Activated CD4-positive, alpha-beta T cell treated with anti-CD3 and anti-CD28 coated beads for 24 hours (primary cell): Measurements from ENCODE around the gene COL5A1.
"Not testable (repeated sequence)": the region's sequence is repeated elsewhere in the genome, so short reads cannot be mapped to it uniquely, and the experiment has no call there.

Experiments
- DNase-seq, 2 donors: peaks; one replicate each; pipeline ENCODE4 v3.0.0-alpha.2; 2020; ENCODE audit warnings: low read depth in 2 of 2

COL5A1 gene

GRCh38 chr9:134638502-134639090 lies 3.0 kb upstream of the COL5A1 start:
- no peak for DNase-seq

DNA sequence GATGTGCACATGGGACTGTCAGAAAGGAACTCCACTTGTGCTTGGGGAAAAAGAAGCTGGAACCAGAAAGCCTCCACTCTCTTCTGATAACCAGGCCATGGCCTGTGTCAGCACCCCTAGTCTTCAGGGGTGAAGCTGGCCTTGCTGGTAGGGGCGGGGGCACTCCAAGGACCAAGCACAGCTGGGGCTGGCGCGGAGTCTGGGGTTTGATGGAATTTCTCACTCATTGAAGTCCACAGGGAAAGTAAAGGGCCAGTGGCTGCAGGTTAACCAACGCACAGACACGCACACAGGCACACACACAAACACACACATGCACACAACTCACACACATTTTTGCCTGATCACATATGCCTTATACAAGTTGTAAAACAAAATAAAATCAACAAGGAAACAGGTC lies 1.6 kb upstream of the COL5A1 start:
- no peak for DNase-seq

- DNase-seq, result no peak
Measured at GRCh38 chr9:134640506-134641172, 964 bp upstream of the COL5A1 start.

- no peak for DNase-seq
Measured at GRCh38 chr9:134641990-134642384, 384 bp downstream of the COL5A1 start.

- no peak for DNase-seq
Measured at GRCh38 chr9:134642385-134643181, 980 bp downstream of the COL5A1 start.

DNA sequence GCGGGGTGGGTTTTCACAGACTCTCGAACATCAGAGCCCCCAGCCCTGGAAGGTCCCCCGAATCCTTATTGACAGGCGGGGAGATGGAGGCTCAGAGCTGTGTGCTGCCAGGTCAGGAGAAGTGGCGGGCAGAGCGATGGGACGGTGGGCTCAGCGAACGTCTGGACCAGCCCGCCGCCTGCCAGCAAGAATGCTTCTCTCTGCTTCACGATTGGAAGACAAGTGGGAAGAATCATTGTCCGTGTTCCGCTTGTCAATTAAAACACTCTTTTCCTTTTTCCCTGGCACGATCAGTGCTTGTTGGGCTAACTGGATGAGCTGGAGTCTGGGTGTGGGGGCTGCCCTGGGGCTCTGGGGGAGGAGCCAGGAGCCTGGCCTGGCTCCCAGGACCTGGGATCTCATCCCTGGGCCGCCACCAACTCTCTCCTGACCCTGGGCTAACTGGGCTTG lies 1.6 kb downstream of the COL5A1 start:
- no peak for DNase-seq

DNA sequence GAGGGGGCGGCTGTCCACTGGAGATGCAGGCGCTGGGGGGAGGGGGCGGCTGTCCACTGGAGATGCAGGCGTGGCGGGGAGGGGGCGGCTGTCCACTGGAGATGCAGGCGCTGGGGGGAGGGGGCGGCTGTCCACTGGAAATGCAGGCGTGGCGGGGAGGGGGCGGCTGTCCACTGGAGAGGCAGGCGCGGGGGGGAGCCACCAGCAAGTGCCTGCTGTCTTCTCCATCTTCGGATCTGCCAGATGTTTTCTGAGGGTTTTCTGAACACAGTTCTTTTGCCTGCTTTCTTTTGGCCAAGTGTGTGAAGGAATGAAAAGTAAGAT lies 2.8 kb downstream of the COL5A1 start:
- not testable (repeated sequence) for DNase-seq

DNA sequence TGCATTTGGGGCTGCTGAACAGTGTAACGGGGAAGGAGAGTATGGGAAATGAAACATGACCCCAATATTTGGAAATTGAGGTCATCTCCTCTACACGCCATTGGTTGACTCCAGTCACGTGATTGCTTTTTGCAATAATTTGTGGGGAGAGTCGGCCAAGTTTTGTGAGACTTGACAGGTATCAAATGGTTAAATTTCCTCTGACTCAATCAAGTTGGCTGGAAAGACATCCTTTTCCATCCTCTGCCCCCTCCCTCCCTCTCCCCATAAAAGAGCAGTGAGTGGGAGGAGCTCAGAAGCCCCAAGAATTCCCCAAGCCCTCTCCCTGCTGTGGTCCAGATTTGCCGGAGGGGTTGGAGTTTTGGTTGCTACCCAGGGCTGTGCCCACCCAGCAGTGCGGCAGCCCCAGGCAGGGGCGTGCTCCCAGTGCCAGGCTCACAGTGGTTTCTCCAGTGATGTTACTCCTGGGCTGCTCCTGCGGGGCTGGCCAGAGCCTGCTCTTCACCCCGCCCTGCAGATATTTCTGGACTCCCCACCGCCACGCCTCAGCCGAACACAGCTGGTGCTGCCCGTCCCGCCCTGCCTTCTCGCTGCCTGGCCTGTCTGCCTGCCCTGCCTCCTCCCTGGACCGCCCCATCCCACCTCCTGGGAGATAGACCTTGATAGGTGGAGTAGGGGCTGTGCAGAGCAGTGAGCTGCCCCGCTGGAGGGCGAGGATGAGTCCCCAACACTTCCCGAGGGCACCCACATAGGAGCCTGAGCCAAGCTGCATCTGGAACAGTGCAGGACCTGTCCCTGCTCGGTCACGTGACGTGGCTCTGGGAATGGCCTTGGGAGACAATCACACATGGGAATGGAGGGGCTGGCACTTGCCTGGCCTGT lies 3.4 kb downstream of the COL5A1 start:
- DNase-seq, result no peak

- DNase-seq, result no peak
Measured at GRCh38 chr9:134645607-134646365, 4.2 kb downstream of the COL5A1 start.

- no peak for DNase-seq
Measured at GRCh38 chr9:134647359-134648080, 5.9 kb downstream of the COL5A1 start.

- no peak for DNase-seq
Measured at GRCh38 chr9:134648701-134649530, 7.3 kb downstream of the COL5A1 start.

- DNase-seq, result no peak
Measured at GRCh38 chr9:134650431-134651190, 9.0 kb downstream of the COL5A1 start.

DNA sequence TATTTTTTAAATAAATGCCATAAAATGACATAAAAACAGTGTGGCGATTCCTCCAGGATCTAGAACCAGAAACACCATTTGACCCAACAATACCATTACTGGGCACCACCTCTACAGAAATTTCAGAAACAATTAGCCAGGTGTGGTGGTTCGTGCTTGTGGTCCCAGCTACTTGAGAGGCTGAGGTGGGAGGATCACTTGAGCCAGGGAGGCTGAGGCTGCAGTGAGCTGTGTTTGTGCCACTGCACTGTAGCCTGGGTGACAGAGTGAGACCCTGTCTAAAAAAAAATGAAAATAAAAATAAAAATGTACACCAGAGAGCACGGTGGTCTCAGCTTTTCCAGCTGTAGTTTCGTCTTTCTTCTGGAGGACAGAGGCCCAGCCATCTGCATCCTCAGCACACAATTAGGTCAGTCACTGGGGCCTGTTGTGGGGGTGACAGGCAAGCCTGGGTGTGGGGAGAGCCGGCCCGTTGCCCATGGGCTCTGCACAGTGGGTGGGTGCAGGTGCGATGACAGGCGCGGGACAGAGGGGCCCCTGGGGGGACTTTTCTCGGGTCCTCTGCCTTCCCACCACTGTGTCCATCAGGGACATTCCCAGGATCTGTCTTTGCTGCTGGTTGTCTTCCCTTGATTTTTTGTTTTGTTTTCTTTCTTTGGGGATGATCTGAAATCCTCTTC lies 9.8 kb downstream of the COL5A1 start:
- DNase-seq, result no peak

DNA sequence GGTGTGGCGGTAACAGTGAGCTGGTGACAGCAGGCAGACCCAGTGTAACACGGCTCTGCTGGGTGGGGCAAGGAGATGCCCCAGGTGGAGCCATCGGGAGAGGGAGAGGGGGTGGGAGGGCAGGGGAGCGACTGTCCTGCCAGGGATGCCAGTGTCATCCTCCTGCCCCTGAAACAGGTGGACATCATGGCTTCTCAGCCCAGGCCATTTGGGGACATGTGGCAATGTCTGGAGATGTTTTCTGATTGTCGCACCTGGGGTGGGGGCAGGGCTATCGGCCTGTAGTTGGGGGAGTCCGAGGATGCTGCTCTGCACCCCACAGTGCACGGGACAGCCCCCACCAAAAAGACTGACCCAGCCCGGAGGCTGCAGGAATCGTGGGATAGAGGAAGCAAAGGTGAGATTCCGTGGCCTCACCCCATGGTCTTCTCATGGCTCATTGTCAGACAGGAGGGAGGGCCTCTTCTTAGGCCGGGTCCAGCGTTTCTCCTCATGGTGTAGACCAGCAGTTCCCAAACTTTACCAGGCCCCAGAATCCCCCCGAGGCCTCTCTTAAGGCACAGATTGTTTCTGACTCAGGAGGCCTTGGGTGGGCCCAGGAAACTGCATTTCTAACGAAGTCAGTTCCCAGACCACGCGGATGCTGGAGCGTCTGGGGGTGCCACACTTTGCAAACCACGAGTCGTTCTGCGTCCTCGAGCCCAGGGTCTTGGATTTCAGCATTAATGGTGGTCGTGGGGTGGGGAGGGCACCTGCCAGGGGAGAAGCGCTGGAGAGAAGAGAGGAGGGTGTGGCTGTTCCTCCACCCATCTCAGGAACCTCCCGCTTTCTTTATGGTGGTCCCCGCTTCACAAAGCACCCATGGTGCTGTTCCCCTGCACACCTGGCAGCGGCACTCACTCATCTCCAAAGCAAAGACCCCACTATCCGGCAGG lies 11.0 kb downstream of the COL5A1 start:
- no peak for DNase-seq

DNA sequence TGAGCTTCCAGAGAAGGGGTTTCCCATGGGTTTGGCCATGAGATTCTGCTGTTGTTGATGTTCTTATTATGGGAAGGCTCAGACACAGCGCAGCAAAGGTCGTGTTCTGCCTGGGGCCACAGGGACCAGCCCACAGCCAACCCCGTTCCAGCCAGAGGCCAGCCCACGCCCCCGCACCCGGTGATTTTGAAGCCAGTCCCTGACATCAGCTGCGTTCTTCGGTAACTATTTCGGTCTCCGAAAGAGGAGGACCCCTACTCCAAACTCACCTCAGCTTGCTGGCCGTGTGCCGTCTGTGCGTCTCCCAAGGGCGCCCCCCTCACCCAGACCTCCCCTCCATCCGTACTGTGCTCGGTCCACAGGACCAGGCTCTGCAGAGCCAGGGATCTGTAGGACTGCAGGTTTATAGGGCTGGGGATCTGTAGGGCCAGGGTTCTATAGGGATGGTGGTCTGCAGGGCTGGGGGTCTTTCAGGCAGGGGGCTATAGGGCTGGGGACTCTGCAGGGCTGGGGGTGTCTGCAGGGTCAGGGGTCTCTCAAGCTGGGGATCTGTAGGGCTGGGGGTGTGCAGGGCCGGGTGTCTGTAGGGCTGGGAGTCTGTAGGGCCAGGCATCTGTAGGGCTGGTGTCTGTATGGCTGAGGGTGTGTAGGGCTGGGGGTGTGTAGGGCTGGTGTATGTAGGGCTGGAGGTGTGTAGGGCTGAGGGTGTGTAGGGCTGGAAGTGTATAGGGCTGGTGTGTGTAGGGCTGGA lies 11.8 kb downstream of the COL5A1 start:
- DNase-seq, result no peak

- DNase-seq, result no peak
Measured at GRCh38 chr9:134655101-134655500, 13.5 kb downstream of the COL5A1 start.
